Spleen (tissue), 11 donors: ENCODE data around the gene BAIAP2L2. TPM values are rescaled to one million over a fixed set of nuclear protein-coding genes. Genes with fewer than 3 reads are reported as not detected.

ENCODE experiments used
- DNase-seq: peaks from one replicate; pipeline ENCODE4 v3.0.0-alpha.2; 2020
- H3K27ac ChIP-seq, 8 donors: fragments of 200-600 bp; sonication (generic) in 7 of 8; 1 replicate in 4 of 8; 2 replicates in 4 of 8; pipeline versions ENCODE4 v1.5.0 to v1.8.0; 2016 to 2021; ENCODE audit warnings: inconsistent platforms in 4 of 8, mild to moderate bottlenecking in 4 of 8, moderate library complexity in 1 of 8
- H3K27me3 ChIP-seq, 7 donors: fragments of 200-600 bp; sonication (generic) in 6 of 7; replicated peaks in 1 of 7; 1 replicate in 4 of 7; 2 replicates in 3 of 7; pipeline versions ENCODE4 v1.5.0 to v1.8.0; 2016 to 2021; ENCODE audit warnings: inconsistent platforms in 3 of 7, mild to moderate bottlenecking in 1 of 7
- H3K36me3 ChIP-seq, 6 donors: fragments of 200-600 bp; sonication (generic) in 5 of 6; 1 replicate in 4 of 6; 2 replicates in 2 of 6; pipeline versions ENCODE4 v1.5.0 to v1.8.0; 2016 to 2021; ENCODE audit warnings: inconsistent platforms in 2 of 6
- H3K4me1 ChIP-seq, 6 donors: fragments of 200-600 bp; sonication (generic) in 5 of 6; 1 replicate in 3 of 6; 2 replicates in 3 of 6; pipeline versions ENCODE4 v1.5.0 to v1.8.0; 2016 to 2021; ENCODE audit warnings: inconsistent platforms in 3 of 6
- H3K4me3 ChIP-seq, 8 donors: fragments of 200-600 bp; sonication (generic) in 7 of 8; 1 replicate in 4 of 8; 2 replicates in 4 of 8; pipeline versions ENCODE4 v1.5.0 to v1.8.0; 2016 to 2021; ENCODE audit warnings: inconsistent platforms in 4 of 8, mild to moderate bottlenecking in 4 of 8, moderate library complexity in 2 of 8
- H3K9me3 ChIP-seq, 8 donors: fragments of 200-600 bp; sonication (generic) in 7 of 8; 1 replicate in 4 of 8; 2 replicates in 4 of 8; pipeline versions ENCODE4 v1.5.0 to v1.8.0; 2016 to 2021; ENCODE audit warnings: inconsistent platforms in 4 of 8
- POLR2A ChIP-seq, 3 donors: fragments of 450-650 bp; IDR thresholded peaks; one replicate each; pipeline ENCODE4 v1.5.1; 2017; ENCODE audit warnings: antibody characterized with exemption in 3 of 3, mild to moderate bottlenecking in 1 of 3
- POLR2AphosphoS5 ChIP-seq, 3 donors: sonication (generic); formaldehyde crosslinking; IDR thresholded peaks; one replicate each; pipeline ENCODE4 v1.5.1; 2017; ENCODE audit warnings: antibody characterized with exemption in 3 of 3
- WGBS, 5 donors: extraction: QIAGEN DNeasy Blood & Tissue Kit in 3 of 5; methylation state at CpG; one replicate each; pipeline versions ENCODE4 v1.1.5 to v1.1.7; 2013 to 2018; 5-methylcytosine and 5-hydroxymethylcytosine counted together
- intact Hi-C: fragments of 100-400 bp; cut with DNase I; formaldehyde crosslinking; loops from one replicate; pipeline ENCODE4 v1.15.0; 2023; ENCODE audit warnings: low total_unique reads
- polyA plus RNA-seq, 3 donors: library from polyadenylated mRNA; stranded (reverse); fragments of 200-250 nt; gene quantifications; one replicate each; pipeline ENCODE4 v1.2.1, GENCODE V29; 2013
- total RNA-seq, 7 donors: library from RNA; depleted of rRNA in 3 of 7; stranded (reverse); fragments of >200 nt in 3 of 7; fragmentation: NEBNext Ultra II Directional in 4 of 7; extraction: Animal tissue kit (Norgen Biotek cat#: 25700) in 4 of 7; gene quantifications; one replicate each; pipeline versions ENCODE4 v1.1.0 to v1.2.1, GENCODE V29; 2016 to 2021
- TF ChIP-seq, protein P1 (sequence below), 11 experiments: fragments of 200-600 bp in 7 of 11; fragments of 450-650 bp in 4 of 11; sonication (generic) in 4 of 11; IDR thresholded peaks in 8 of 11; conservative IDR thresholded peaks in 3 of 11; 1 replicate in 7 of 11; 2 replicates in 4 of 11; pipeline versions ENCODE4 v1.4.0 to v1.8.0; 2016 to 2021; ENCODE audit warnings: antibody characterized with exemption in 11 of 11, inconsistent platforms in 4 of 11, mild to moderate bottlenecking in 1 of 11
- donor health status: healthy with polysubstance abuse.
- donor health status: DM: no; HTN: no; CAD: no; lungs with moderate emphysema.
- donor health status: DM: no; HTN: no; CAD: no.
- donor health status: Bipolar disorder and iron deficiency.
- donor health status: healthy.
- donor health status: DM: no; HTN: no; CAD: no.
- donor health status: DM: yes; HTN: yes; CAD: no.

The BAIAP2L2 gene
- total and polyA plus RNA-seq, 10 donors, result 0.37 to 3.0 (median 0.91) TPM

DNA sequence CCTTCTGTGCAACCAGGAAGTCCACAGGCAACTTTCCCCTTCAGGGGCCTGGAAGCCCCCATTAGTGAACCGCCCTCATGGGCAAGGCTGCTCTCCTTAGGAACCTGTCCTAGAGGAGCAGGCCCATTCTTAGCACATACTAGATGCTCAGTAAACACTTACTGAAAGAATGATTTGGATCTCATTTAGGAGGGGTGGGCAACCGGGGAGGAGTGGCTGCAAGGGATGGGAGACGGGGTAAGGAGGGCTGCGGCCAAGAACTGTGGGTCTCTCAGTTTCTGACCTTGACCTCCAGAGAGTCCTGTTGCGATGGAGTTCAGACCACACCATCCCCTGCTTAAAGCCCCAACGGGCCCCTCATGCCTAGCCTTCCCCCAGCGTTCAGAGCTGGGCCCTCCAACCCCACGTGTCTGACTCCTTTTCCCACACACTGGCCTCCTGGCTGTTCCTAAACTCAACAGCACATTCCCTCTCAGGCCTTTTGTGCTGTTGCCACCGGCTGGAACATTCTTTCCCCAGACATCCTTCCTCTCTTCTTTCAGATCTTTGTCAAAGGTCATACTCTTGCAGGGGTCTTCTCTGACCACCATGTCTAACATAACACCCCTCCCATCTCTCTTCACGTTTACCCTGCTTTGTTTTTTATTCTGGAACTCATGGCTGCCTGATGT is 74.0 kb downstream of the BAIAP2L2 start:
- Histone ChIP-seq H3K4me1 (peaks cover 0 to 28% (median 11%) of the 10 kb centered on the region in 6 donors), H3K9me3 (no peaks in the 10 kb centered on the region), H3K36me3 (no peaks in the 10 kb centered on the region), H3K27me3 (peaks cover 0 to 10% (median 0%) of the 10 kb centered on the region in 7 donors), H3K27ac (no peak overlapping the region), H3K4me3 (no peak overlapping the region)
- DNase-seq, result no peak
- WGBS, 5 donors, result 74 to 84% (median 81%) methylated on average over 10 of the region's 10 CpGs
- intact Hi-C loops, result no loop called here
- no peak for TF ChIP-seq POLR2AphosphoS5 (IDR thresholded peaks at IDR 0.05)
- TF ChIP-seq, protein P1, sequence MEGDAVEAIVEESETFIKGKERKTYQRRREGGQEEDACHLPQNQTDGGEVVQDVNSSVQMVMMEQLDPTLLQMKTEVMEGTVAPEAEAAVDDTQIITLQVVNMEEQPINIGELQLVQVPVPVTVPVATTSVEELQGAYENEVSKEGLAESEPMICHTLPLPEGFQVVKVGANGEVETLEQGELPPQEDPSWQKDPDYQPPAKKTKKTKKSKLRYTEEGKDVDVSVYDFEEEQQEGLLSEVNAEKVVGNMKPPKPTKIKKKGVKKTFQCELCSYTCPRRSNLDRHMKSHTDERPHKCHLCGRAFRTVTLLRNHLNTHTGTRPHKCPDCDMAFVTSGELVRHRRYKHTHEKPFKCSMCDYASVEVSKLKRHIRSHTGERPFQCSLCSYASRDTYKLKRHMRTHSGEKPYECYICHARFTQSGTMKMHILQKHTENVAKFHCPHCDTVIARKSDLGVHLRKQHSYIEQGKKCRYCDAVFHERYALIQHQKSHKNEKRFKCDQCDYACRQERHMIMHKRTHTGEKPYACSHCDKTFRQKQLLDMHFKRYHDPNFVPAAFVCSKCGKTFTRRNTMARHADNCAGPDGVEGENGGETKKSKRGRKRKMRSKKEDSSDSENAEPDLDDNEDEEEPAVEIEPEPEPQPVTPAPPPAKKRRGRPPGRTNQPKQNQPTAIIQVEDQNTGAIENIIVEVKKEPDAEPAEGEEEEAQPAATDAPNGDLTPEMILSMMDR (IDR thresholded peaks at IDR 0.05 in 8 of 11, conservative IDR thresholded peaks at IDR 0.05 in 3 of 11), result no peak
- no peak for TF ChIP-seq POLR2A (IDR thresholded peaks at IDR 0.05)

- 77 to 85% (median 81%) methylated on average over 8 to 9 of the region's 9 CpGs for WGBS, 5 donors
- Histone ChIP-seq H3K27ac (no peak overlapping the region), H3K36me3 (no peaks in the 10 kb centered on the region), H3K4me3 (no peak overlapping the region), H3K27me3 (peaks cover 0 to 10% (median 0%) of the 10 kb centered on the region in 7 donors), H3K9me3 (no peaks in the 10 kb centered on the region), H3K4me1 (peaks cover 0 to 27% (median 11%) of the 10 kb centered on the region in 6 donors)
- intact Hi-C loops, result no loop called here
- no peak for TF ChIP-seq POLR2A (IDR thresholded peaks at IDR 0.05)
- TF ChIP-seq, protein P1 (IDR thresholded peaks at IDR 0.05 in 8 of 11, conservative IDR thresholded peaks at IDR 0.05 in 3 of 11), result no peak
- TF ChIP-seq POLR2AphosphoS5 (IDR thresholded peaks at IDR 0.05), result no peak
- DNase-seq, result no peak
Measured at GRCh38 chr22:38035530-38035885, 75.0 kb downstream of the BAIAP2L2 start.

Other genes starting within 250 kb of the BAIAP2L2 start
- gene MICALL1, start 204.4 kb downstream of the BAIAP2L2 start, total RNA-seq, result 10 to 100 TPM; 15.7 to 29.4 (median 21.8) TPM
- gene MICALL1, start 204.4 kb downstream of the BAIAP2L2 start, polyA plus RNA-seq, result 10 to 100 TPM in 1 of 3 donors, 1 to 10 TPM in 2; 3.8 to 11.6 (median 4.1) TPM
- not detected for gene C22orf23, start 157.1 kb downstream of the BAIAP2L2 start, total RNA-seq
- gene C22orf23, start 157.1 kb downstream of the BAIAP2L2 start, polyA plus RNA-seq, result under 1 TPM; 0.04 to 0.16 (median 0.05) TPM
- gene POLR2F, start 157.0 kb downstream of the BAIAP2L2 start, total RNA-seq, result 10 to 100 TPM; 28.0 to 68.3 (median 35.5) TPM
- gene POLR2F, start 157.0 kb downstream of the BAIAP2L2 start, polyA plus RNA-seq, result 100 to 1,000 TPM in 1 of 3 donors, 10 to 100 TPM in 2; 82.1 to 111 (median 88.9) TPM
- under 1 TPM in 3 of 7 donors, not detected in 4; 0.13 to 0.25 (median 0.23) TPM for gene SOX10, start 126.1 kb downstream of the BAIAP2L2 start, total RNA-seq
- gene SOX10, start 126.1 kb downstream of the BAIAP2L2 start, polyA plus RNA-seq, result 1 to 10 TPM in 1 of 3 donors, under 1 TPM in 2; 0.09 to 1.8 (median 0.20) TPM
- 10 to 100 TPM; 14.9 to 34.2 (median 31.9) TPM for gene PICK1, start 53.3 kb downstream of the BAIAP2L2 start, total RNA-seq
- 10 to 100 TPM; 16.4 to 29.3 (median 20.3) TPM for gene PICK1, start 53.3 kb downstream of the BAIAP2L2 start, polyA plus RNA-seq
- under 1 TPM in 3 of 7 donors, not detected in 4; 0.30 to 0.77 (median 0.60) TPM for gene SLC16A8, start 26.5 kb downstream of the BAIAP2L2 start, total RNA-seq
- 1 to 10 TPM in 1 of 3 donors, under 1 TPM in 2; 0.22 to 1.2 (median 0.97) TPM for gene SLC16A8, start 26.5 kb downstream of the BAIAP2L2 start, polyA plus RNA-seq
- gene PLA2G6, start 71.1 kb upstream of the BAIAP2L2 start, total RNA-seq, result 10 to 100 TPM; 33.8 to 60.9 (median 56.4) TPM
- gene PLA2G6, start 71.1 kb upstream of the BAIAP2L2 start, polyA plus RNA-seq, result 10 to 100 TPM; 18.1 to 39.6 (median 27.0) TPM
- 10 to 100 TPM in 3 of 7 donors, 1 to 10 TPM in 4; 6.7 to 32.4 (median 9.0) TPM for gene MAFF, start 91.3 kb upstream of the BAIAP2L2 start, total RNA-seq
- gene MAFF, start 91.3 kb upstream of the BAIAP2L2 start, polyA plus RNA-seq, result 10 to 100 TPM in 1 of 3 donors, 1 to 10 TPM in 2; 2.1 to 11.5 (median 3.7) TPM
- gene TMEM184B, start 162.3 kb upstream of the BAIAP2L2 start, total RNA-seq, result 100 to 1,000 TPM in 1 of 7 donors, 10 to 100 TPM in 6; 37.1 to 105 (median 65.6) TPM
- 10 to 100 TPM in 1 of 3 donors, 1 to 10 TPM in 2; 5.0 to 18.3 (median 7.9) TPM for gene TMEM184B, start 162.3 kb upstream of the BAIAP2L2 start, polyA plus RNA-seq
- 100 to 1,000 TPM in 5 of 7 donors, 10 to 100 TPM in 2; 59.0 to 157 (median 110) TPM for gene CSNK1E, start 206.7 kb upstream of the BAIAP2L2 start, total RNA-seq
- gene CSNK1E, start 206.7 kb upstream of the BAIAP2L2 start, polyA plus RNA-seq, result 10 to 100 TPM; 32.8 to 73.9 (median 49.0) TPM